Esophagus squamous epithelium (tissue), 4 donors: Measurements from ENCODE around the gene SLC31A1.

Source experiments
- POLR2A ChIP-seq, 4 donors: fragments of 450-650 bp; IDR thresholded peaks; one replicate each; pipeline ENCODE4 v1.6.1; 2017; ENCODE audit warnings: antibody characterized with exemption in 4 of 4, mild to moderate bottlenecking in 4 of 4, moderate library complexity in 3 of 4
- TF ChIP-seq, protein P1 (sequence below), 6 experiments: fragments of 450-650 bp in 4 of 6; fragments of 200-600 bp in 2 of 6; sonication (generic) in 2 of 6; IDR thresholded peaks; one replicate each; pipeline ENCODE4 v1.5.1; 2016 to 2019; ENCODE audit warnings: antibody characterized with exemption in 6 of 6, mild to moderate bottlenecking in 4 of 6, moderate library complexity in 4 of 6

DNA sequence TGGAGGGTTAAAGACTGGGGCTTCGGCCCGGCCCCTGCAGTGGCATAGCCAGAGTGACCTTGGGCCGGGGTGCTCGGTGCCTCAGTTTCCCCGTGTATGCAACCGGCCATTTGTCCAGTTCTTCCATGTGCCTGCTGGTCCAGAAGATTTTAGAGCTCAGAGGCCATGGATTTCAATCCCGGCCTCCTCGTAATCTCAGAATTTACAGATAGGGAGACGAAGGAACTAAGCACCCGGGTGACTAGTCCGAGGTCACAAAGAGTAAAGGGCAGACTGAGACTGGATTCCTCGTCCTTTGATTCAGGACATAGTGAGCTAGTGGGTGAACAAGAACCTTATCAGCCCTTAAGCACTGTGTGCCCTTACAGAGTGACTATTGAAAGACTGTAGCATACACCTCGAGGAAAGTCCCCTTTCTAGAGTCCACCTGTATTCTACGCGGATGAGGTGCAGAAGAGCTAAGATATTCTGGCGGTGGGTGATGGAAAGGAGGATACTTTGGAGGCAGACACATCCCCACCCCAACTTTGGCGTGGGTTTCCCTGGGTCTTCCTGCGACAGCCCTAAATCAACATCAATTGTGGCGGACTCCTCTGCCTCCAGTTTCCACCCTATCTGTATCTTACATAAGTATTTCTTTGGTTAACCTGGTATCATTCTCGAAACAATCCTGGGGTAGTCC, 597 bp downstream of the SLC31A1 start:
- TF ChIP-seq, protein P1, sequence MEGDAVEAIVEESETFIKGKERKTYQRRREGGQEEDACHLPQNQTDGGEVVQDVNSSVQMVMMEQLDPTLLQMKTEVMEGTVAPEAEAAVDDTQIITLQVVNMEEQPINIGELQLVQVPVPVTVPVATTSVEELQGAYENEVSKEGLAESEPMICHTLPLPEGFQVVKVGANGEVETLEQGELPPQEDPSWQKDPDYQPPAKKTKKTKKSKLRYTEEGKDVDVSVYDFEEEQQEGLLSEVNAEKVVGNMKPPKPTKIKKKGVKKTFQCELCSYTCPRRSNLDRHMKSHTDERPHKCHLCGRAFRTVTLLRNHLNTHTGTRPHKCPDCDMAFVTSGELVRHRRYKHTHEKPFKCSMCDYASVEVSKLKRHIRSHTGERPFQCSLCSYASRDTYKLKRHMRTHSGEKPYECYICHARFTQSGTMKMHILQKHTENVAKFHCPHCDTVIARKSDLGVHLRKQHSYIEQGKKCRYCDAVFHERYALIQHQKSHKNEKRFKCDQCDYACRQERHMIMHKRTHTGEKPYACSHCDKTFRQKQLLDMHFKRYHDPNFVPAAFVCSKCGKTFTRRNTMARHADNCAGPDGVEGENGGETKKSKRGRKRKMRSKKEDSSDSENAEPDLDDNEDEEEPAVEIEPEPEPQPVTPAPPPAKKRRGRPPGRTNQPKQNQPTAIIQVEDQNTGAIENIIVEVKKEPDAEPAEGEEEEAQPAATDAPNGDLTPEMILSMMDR (IDR thresholded peaks at IDR 0.05) = no peak
- no peak for TF ChIP-seq POLR2A (IDR thresholded peaks at IDR 0.05)
